ENCODE data around the gene ATP8A1.

Gene ATP8A1

GRCh38 chr4:42594888-42595287 lies 62.0 kb downstream of the ATP8A1 start:
- Histone ChIP-seq H3K9ac (ENCODE audit: low read length) (no peak overlapping the region), H3K27ac (ENCODE audit: low read depth, low read length) (no peak overlapping the region), H3K4me3 (ENCODE audit: low read depth in 1 of 2, low read length in 2 of 2) (no peak overlapping the region), H3K9me3 (ENCODE audit: low read length) (no peaks in the 10 kb centered on the region), H3K4me1 (ENCODE audit: insufficient read depth, low read length) (no peaks in the 10 kb centered on the region), H3K36me3 (ENCODE audit: insufficient read depth, low read length) (no peaks in the 10 kb centered on the region), H3K27me3 (ENCODE audit: control insufficient read depth in 1 of 2, insufficient read depth in 2 of 2, low read length in 2 of 2) (no peaks in the 10 kb centered on the region)

GRCh38 chr4:42588909-42589308 lies 68.0 kb downstream of the ATP8A1 start:
- Histone ChIP-seq H3K9me3 (ENCODE audit: low read length) (no peaks in the 10 kb centered on the region), H3K4me3 (ENCODE audit: low read depth in 1 of 2, low read length in 2 of 2) (no peak overlapping the region), H3K27me3 (ENCODE audit: control insufficient read depth in 1 of 2, insufficient read depth in 2 of 2, low read length in 2 of 2) (no peaks in the 10 kb centered on the region), H3K4me1 (ENCODE audit: insufficient read depth, low read length) (no peaks in the 10 kb centered on the region), H3K27ac (ENCODE audit: low read depth, low read length) (no peak overlapping the region), H3K36me3 (ENCODE audit: insufficient read depth, low read length) (peaks cover 11% of the 10 kb centered on the region), H3K9ac (ENCODE audit: low read length) (no peak overlapping the region)

GRCh38 chr4:42586775-42587174 lies 70.1 kb downstream of the ATP8A1 start:
- Histone ChIP-seq H3K27ac (ENCODE audit: low read depth, low read length) (no peak overlapping the region), H3K36me3 (ENCODE audit: insufficient read depth, low read length) (peaks cover 11% of the 10 kb centered on the region), H3K9me3 (ENCODE audit: low read length) (no peaks in the 10 kb centered on the region), H3K27me3 (ENCODE audit: control insufficient read depth in 1 of 2, insufficient read depth in 2 of 2, low read length in 2 of 2) (no peaks in the 10 kb centered on the region), H3K4me3 (ENCODE audit: low read depth in 1 of 2, low read length in 2 of 2) (no peak overlapping the region), H3K4me1 (ENCODE audit: insufficient read depth, low read length) (no peaks in the 10 kb centered on the region), H3K9ac (ENCODE audit: low read length) (no peak overlapping the region)

DNA sequence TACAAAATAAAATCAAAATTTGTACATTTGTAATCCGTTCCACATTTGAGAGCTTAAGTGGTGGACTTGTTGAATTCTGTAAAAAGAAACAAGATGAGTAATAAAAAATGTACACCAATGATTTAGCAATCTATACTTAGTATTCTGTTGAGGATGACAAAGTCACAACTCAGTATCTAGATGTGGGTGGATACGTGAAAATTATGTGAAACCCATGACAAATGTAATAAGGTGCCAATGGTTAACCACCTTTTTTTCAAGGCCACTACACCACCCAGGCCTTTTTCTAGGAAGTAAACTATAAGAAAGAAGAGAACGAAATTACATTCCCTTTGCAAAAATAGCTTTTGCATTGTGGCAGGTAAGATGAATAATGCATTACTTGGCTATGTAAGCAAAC lies 77.0 kb downstream of the ATP8A1 start:
- no peaks in the 10 kb centered on the region for H3K9me3 ChIP-seq (ENCODE audit: low read length)
- H3K4me3 ChIP-seq (ENCODE audit: low read depth in 1 of 2, low read length in 2 of 2), result no peak overlapping the region
- H3K4me1 ChIP-seq (ENCODE audit: insufficient read depth, low read length), result no peaks in the 10 kb centered on the region
- H3K9ac ChIP-seq (ENCODE audit: low read length), result no peak overlapping the region
- H3K36me3 ChIP-seq (ENCODE audit: insufficient read depth, low read length), result no peaks in the 10 kb centered on the region
- H3K27me3 ChIP-seq (ENCODE audit: control insufficient read depth in 1 of 2, insufficient read depth in 2 of 2, low read length in 2 of 2), result no peaks in the 10 kb centered on the region
- H3K27ac ChIP-seq (ENCODE audit: low read depth, low read length), result no peak overlapping the region

- Histone ChIP-seq H3K9me3 (ENCODE audit: low read length) (no peaks in the 10 kb centered on the region), H3K27me3 (ENCODE audit: control insufficient read depth in 1 of 2, insufficient read depth in 2 of 2, low read length in 2 of 2) (no peaks in the 10 kb centered on the region), H3K4me3 (ENCODE audit: low read depth in 1 of 2, low read length in 2 of 2) (no peak overlapping the region), H3K9ac (ENCODE audit: low read length) (no peak overlapping the region), H3K4me1 (ENCODE audit: insufficient read depth, low read length) (no peaks in the 10 kb centered on the region), H3K27ac (ENCODE audit: low read depth, low read length) (no peak overlapping the region), H3K36me3 (ENCODE audit: insufficient read depth, low read length) (no peaks in the 10 kb centered on the region)
Observed at GRCh38 chr4:42578187-42578586, 78.7 kb downstream of the ATP8A1 start.

GRCh38 chr4:42574870-42575430 lies 82.0 kb downstream of the ATP8A1 start:
- Histone ChIP-seq H3K9ac (ENCODE audit: low read length) (no peak overlapping the region), H3K4me3 (ENCODE audit: low read depth in 1 of 2, low read length in 2 of 2) (no peak overlapping the region), H3K27me3 (ENCODE audit: control insufficient read depth in 1 of 2, insufficient read depth in 2 of 2, low read length in 2 of 2) (no peaks in the 10 kb centered on the region), H3K9me3 (ENCODE audit: low read length) (no peaks in the 10 kb centered on the region), H3K36me3 (ENCODE audit: insufficient read depth, low read length) (no peaks in the 10 kb centered on the region), H3K4me1 (ENCODE audit: insufficient read depth, low read length) (peaks cover 10% of the 10 kb centered on the region), H3K27ac (ENCODE audit: low read depth, low read length) (no peak overlapping the region)

DNA sequence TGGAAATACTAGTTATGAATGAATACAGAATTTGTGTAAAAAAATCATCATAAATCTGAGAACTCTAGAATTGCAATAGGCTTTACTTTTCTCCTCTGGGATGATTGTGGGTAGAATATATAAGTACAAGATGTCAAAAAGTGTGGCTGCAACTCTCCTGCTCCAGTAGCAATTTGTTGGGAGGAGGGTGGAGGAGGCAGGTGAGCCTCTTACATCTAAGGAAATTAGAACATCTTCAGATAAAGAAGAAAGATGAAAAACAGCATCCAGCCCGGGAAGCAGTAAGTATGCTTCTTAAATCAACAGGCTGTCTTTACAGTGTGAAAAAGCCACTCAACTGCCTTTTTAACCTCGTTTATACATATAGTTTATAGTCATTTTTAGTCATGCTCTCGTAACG lies 83.7 kb downstream of the ATP8A1 start:
- Histone ChIP-seq H3K27me3 (ENCODE audit: control insufficient read depth in 1 of 2, insufficient read depth in 2 of 2, low read length in 2 of 2) (no peaks in the 10 kb centered on the region), H3K4me1 (ENCODE audit: insufficient read depth, low read length) (peaks cover 10% of the 10 kb centered on the region), H3K27ac (ENCODE audit: low read depth, low read length) (no peak overlapping the region), H3K9ac (ENCODE audit: low read length) (no peak overlapping the region), H3K4me3 (ENCODE audit: low read depth in 1 of 2, low read length in 2 of 2) (no peak overlapping the region), H3K9me3 (ENCODE audit: low read length) (no peaks in the 10 kb centered on the region), H3K36me3 (ENCODE audit: insufficient read depth, low read length) (no peaks in the 10 kb centered on the region)

- Histone ChIP-seq H3K9ac (ENCODE audit: low read length) (no peak overlapping the region), H3K4me3 (ENCODE audit: low read depth in 1 of 2, low read length in 2 of 2) (no peak overlapping the region), H3K36me3 (ENCODE audit: insufficient read depth, low read length) (no peaks in the 10 kb centered on the region), H3K27me3 (ENCODE audit: control insufficient read depth in 1 of 2, insufficient read depth in 2 of 2, low read length in 2 of 2) (no peaks in the 10 kb centered on the region), H3K9me3 (ENCODE audit: low read length) (no peaks in the 10 kb centered on the region), H3K4me1 (ENCODE audit: insufficient read depth, low read length) (peaks cover 10% of the 10 kb centered on the region), H3K27ac (ENCODE audit: low read depth, low read length) (no peak overlapping the region)
Observed at GRCh38 chr4:42570221-42570620, 86.7 kb downstream of the ATP8A1 start.

DNA sequence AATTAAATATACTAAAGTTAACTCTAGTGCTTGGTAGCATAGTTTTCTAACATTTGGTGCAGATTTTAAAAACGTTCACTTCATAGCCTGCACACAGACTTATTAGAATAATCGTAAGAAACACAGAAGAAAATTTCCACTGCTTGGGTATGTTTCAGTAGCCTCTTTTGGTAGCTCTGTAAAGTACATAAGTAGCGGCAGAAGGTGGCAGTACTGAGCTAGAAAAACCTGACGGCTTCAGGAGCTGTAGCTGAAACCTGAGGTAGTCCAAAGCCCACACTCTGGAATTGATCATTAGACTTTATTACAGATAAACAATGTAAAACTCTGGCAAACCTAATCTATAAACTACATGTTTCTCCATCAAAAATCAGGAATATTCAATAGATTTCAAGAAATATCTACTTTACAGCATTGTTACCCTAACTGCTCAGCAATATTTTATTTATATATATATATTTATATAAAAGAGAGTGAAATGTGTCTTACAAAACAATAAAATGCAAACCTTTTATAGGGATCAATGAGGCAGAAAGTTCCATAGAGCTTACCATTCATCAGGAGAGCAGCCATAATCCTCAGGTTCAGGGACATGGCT lies 88.2 kb downstream of the ATP8A1 start:
- Histone ChIP-seq H3K9me3 (ENCODE audit: low read length) (no peaks in the 10 kb centered on the region), H3K36me3 (ENCODE audit: insufficient read depth, low read length) (no peaks in the 10 kb centered on the region), H3K9ac (ENCODE audit: low read length) (no peak overlapping the region), H3K4me1 (ENCODE audit: insufficient read depth, low read length) (peaks cover 10% of the 10 kb centered on the region), H3K27ac (ENCODE audit: low read depth, low read length) (no peak overlapping the region), H3K4me3 (ENCODE audit: low read depth in 1 of 2, low read length in 2 of 2) (no peak overlapping the region), H3K27me3 (ENCODE audit: control insufficient read depth in 1 of 2, insufficient read depth in 2 of 2, low read length in 2 of 2) (no peaks in the 10 kb centered on the region)

DNA sequence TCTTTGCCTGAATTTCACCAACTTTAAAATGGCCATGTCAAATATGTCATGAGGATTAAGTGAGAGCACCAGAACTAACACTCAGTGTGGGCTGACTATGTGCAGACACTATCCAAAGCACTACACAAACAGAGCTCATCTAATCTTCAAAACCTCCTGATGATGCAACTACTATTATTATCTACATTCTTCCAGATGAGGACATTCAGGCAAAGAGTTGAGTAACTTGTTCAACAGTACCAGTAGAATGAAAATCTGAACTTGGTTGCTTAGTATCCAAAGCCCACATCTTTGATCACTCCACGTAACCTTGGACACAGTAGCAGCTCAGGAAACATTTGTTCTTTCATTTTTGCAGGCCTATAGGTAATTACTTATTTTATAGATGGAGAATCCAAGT lies 90.1 kb downstream of the ATP8A1 start:
- H3K4me1 ChIP-seq (ENCODE audit: insufficient read depth, low read length), result peaks cover 10% of the 10 kb centered on the region
- no peak overlapping the region for H3K9ac ChIP-seq (ENCODE audit: low read length)
- H3K36me3 ChIP-seq (ENCODE audit: insufficient read depth, low read length), result peaks cover 3% of the 10 kb centered on the region
- no peaks in the 10 kb centered on the region for H3K9me3 ChIP-seq (ENCODE audit: low read length)
- no peaks in the 10 kb centered on the region for H3K27me3 ChIP-seq (ENCODE audit: control insufficient read depth in 1 of 2, insufficient read depth in 2 of 2, low read length in 2 of 2)
- no peak overlapping the region for H3K27ac ChIP-seq (ENCODE audit: low read depth, low read length)
- H3K4me3 ChIP-seq (ENCODE audit: low read depth in 1 of 2, low read length in 2 of 2), result no peak overlapping the region

DNA sequence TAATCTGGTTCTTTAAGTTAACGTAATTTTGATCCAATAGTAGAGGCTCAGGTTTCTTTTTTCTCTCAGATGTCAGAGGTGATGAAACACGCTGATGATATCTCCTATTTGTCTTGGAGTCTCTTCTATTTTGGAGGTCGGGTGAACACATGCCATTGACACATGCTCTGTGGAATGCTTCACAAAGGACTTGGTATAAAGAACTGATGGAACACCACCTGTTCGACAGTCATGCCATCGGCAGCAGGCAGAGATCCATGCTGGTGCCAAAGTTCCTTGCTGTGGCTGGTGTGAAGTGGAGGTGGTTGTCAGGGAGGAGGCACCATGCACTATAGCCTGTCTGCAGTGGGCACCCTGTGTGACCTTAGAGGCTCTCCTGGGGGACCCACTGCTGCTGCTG lies 94.9 kb downstream of the ATP8A1 start:
- Histone ChIP-seq H3K27me3 (ENCODE audit: control insufficient read depth in 1 of 2, insufficient read depth in 2 of 2, low read length in 2 of 2) (no peaks in the 10 kb centered on the region), H3K4me1 (ENCODE audit: insufficient read depth, low read length) (no peaks in the 10 kb centered on the region), H3K27ac (ENCODE audit: low read depth, low read length) (no peak overlapping the region), H3K4me3 (ENCODE audit: low read depth in 1 of 2, low read length in 2 of 2) (no peak overlapping the region), H3K9me3 (ENCODE audit: low read length) (no peaks in the 10 kb centered on the region), H3K36me3 (ENCODE audit: insufficient read depth, low read length) (peaks cover 3% of the 10 kb centered on the region), H3K9ac (ENCODE audit: low read length) (no peak overlapping the region)

- no peaks in the 10 kb centered on the region for H3K4me1 ChIP-seq (ENCODE audit: insufficient read depth, low read length)
- peaks cover 3% of the 10 kb centered on the region for H3K36me3 ChIP-seq (ENCODE audit: insufficient read depth, low read length)
- no peaks in the 10 kb centered on the region for H3K9me3 ChIP-seq (ENCODE audit: low read length)
- no peak overlapping the region for H3K9ac ChIP-seq (ENCODE audit: low read length)
- H3K27ac ChIP-seq (ENCODE audit: low read depth, low read length), result no peak overlapping the region
- no peaks in the 10 kb centered on the region for H3K27me3 ChIP-seq (ENCODE audit: control insufficient read depth in 1 of 2, insufficient read depth in 2 of 2, low read length in 2 of 2)
- no peak overlapping the region for H3K4me3 ChIP-seq (ENCODE audit: low read depth in 1 of 2, low read length in 2 of 2)
Observed at GRCh38 chr4:42561031-42561430, 95.9 kb downstream of the ATP8A1 start.

Data from muscle layer of colon (tissue), 2 donors.